Fibroblast of peridontal ligament (primary cell): Measurements from ENCODE around the gene MBD3L4.
A peak's percentile ranks its signal among the peaks of the same experiment; 100 is the strongest.
"Not testable (repeated sequence)": the region's sequence is repeated elsewhere in the genome, so short reads cannot be mapped to it uniquely, and the experiment has no call there.

Experiments used
- DNase-seq: peaks from one replicate; pipeline ENCODE4 v3.0.0-alpha.2; 2010; ENCODE audit errors: extremely low read depth

Gene MBD3L4

GRCh38 chr19:7049021-7049420 lies 9.0 kb upstream of the MBD3L4 start, which contains the start of gene MBD3L2:
Gene MBD3L2, plus strand, starts transcription at chr19:7049321. Its CDS starts 53 bp downstream, at chr19:7049374.
- DNase-seq: not testable (repeated sequence)

- not testable (repeated sequence) for DNase-seq
These were observed 1.6 kb upstream of the MBD3L4 start for GRCh38 chr19:7041563-7041962.

DNA sequence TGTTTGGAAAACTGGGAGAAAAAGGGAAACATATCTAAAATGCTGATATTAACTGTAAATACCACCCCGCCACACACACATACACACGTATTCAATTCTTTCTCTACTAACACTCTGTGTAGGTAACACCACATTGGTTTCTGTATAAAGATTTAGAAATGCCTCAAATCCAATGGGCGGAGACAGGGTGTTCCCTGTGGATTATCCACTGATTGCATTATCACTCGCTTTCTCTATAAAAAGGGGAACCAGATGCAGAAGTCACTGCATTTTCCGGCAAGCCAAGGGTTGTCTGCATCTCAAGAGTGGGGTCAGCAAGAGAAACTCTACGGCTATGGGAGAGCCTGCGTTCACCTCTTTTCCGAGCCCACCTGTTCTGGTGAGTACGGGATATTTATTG lies 9.7 kb downstream of the MBD3L4 start, which contains the start of gene MBD3L5:
TSS of gene MBD3L5 (plus strand) at position 301 of the 400 bp plus-strand sequence. CDS start at position 335, 34 bp downstream.
- not testable (repeated sequence) for DNase-seq

- not testable (repeated sequence) for DNase-seq
These were observed 11.2 kb downstream of the MBD3L4 start for GRCh38 chr19:7028790-7029189.

DNA sequence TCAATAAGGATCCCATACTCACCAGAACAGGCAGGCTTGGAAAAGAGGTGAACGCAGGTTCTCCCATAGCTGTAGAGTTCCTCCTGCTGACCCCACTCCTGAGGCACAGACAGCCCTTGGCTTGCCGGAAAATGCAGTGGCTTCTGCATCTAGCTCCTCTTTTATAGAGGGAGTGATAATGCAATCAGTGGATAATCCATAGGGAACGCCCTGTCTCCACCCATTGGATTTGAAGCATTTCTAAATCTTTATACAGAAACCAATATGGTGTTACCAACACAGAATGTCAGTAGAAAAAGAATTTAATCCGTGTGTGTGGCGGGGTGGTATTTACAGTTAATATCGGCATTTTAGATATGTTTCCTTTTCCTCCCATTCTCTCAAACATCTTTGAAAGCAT lies 18.6 kb downstream of the MBD3L4 start, which contains the start of gene MBD3L2B:
TSS of gene MBD3L2B (minus strand) at position 101 of the 400 bp plus-strand sequence. CDS start at position 67, 34 bp downstream.
- DNase-seq: not testable (repeated sequence)

DNA sequence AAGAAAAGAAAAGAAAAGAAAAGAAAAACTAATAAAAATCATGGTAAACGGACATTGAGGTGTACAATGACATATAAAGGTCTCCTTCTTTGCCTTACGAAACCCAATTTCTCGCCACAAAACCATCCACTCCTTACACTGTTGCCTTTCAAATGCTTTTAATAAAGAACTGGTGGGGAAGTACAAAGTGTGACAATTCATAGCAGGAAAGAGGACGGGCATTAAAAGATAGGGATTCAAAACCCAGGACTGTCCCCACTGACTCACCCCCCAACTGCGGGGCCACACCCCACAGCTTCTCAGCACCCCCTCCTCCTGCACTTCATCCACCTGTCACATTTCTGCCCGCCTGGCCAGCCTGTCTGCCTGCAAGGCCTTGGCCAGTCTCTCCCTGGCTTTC lies 21.2 kb downstream of the MBD3L4 start:
- no peak for DNase-seq

DNA sequence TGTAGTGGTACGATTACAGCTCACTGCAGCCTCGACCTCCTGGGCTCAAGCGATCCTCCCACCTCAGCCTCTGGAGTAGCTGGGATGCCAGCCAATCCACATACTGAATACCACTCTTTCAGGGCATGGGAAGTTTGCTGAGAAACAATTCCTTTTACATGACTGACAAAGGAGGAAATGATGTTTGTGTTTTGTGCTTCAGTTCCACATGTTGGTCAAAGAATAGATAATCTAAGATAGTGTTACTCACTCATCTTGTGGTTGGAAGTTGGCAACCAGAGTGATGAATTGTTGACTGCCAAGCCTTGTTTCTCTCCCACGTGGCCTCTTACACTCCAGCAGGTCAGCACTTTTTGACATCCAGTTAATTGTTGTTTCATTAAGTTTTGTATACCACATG lies 26.3 kb downstream of the MBD3L4 start:
- DNase-seq: no peak

DNA sequence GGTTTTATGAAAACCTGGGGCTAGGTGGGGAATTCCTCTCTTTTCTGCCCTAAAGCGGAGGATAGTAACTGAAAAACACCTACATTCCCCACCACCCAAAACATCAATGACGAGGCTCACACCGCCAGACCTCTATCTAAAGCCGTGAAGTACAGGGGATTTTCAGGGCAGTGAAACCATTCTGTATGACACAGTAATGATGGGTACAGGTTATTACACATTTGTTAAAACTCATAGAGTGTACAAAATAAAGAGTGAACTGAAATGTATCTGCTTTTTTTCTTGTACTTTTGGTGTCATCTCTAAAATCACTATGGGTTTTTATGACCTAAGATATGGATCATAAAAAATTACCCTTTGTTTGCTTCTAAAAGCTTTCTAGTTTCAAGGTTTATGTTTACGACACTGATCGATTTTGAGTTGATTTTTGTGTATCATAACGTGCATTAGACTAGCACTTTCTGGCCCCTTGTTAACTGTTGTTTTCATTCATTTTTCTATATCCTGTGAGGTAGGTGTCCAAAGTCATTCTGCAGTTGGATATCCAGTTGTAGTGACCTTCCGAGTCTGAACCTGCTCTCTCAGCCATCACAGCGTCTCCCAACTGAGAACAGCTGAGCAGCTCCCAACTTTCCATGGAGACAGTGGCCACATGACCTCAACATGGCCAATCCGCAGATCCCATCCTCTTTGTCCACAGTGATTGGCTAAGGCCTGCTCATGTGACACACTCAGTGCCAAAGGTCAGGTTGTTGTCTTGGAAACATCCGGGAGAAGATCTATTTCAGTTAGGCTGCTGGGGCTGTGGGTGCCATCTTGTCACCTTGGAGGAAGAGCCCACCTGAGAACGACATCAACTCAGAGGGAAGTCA lies 29.0 kb downstream of the MBD3L4 start:
- no peak for DNase-seq

DNA sequence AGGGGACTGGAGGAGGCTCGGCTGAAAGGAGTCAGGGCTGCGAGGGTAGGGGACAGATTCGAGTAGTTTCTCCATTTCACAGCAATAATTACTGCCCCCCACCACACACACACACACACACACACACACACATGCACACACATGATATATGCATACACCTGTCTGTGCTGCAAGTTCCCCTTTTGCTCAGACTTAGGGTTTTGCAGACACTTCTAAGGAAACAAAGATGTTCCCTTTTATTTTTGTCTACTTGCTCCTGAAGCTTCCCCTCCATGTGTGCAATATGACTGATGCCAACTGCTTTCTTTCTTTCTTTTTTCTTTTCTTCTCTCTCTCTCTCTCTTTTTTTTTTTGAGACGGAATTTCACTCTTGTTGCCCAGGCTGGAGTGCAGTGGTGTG lies 32.1 kb downstream of the MBD3L4 start:
- DNase-seq: no peak

DNA sequence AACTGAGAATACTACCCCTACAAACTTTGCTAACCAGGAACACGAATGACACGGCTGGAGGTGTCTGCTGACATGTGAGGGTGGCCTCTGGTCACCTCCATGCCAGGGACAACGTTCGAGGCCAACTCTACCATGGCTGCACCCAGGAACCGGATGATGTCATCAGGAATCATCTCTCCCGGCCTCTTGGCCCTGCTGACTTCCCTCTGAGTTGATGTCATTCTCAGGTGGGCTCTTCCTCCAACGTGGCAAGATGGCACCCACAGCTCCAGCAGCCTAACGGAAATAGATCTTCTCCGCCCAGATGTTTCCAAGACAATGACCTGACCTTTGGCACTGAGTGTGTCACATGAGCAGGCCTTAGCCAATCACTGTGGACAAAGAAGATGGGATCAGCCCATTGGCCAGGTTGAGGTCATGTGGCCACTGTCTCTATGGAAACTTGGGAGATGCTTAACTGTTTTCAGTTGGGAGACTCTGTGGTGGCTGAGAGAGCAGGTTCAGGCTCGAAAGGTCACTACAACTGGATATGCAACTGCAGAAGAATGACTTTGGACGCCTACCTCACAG lies 33.8 kb downstream of the MBD3L4 start:
- DNase-seq: no peak

- DNase-seq: peak; percentile 17
These were observed 35.6 kb downstream of the MBD3L4 start for GRCh38 chr19:7004313-7004931.

- DNase-seq: no peak
These were observed 39.2 kb downstream of the MBD3L4 start for GRCh38 chr19:7000816-7001215.

GRCh38 chr19:7000333-7000732 lies 39.6 kb downstream of the MBD3L4 start:
- no peak for DNase-seq

DNA sequence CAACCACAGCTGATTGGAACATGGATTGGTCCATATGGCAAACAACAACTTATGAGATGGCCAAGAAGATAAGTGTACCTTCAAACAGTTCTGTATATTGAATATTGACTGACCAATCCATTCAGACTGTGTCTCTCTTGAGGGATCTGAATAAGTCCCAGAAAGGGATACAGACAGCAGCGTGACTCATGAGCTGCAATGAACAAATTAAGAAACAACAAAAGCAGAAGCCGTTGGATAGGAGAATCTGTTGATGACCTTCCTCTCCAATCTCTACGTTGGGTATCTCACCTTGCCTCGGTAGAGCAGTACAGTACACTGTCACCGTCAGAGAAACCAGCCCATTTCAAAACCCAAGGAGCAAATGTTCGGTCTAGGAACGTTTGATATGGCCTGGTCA lies 40.0 kb downstream of the MBD3L4 start:
- DNase-seq: no peak

GRCh38 chr19:6997679-6998445 lies 42.1 kb downstream of the MBD3L4 start:
- DNase-seq: no peak

GRCh38 chr19:6996810-6997209 lies 43.2 kb downstream of the MBD3L4 start:
- DNase-seq: no peak

DNA sequence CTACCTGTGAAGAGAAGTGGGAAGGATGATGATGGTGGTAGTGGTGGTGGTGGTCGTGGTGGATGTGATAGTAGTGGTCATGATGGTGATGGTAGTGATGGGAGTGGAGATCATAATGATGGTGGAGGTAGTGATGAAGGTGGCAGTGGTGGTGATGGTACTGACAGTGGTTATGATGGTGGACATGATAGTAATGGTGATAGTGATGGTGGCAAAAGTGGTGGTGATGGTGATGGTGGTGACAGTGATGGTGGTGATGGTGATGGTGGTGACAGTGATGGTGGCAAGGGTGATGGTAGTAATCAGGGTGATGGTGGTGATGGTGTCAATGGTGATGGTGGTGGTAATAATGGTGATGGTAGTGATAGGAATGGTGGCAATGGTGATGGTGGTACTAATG lies 44.9 kb downstream of the MBD3L4 start:
- no peak for DNase-seq

- no peak for DNase-seq
These were observed 51.7 kb downstream of the MBD3L4 start for GRCh38 chr19:6988257-6988656.

DNA sequence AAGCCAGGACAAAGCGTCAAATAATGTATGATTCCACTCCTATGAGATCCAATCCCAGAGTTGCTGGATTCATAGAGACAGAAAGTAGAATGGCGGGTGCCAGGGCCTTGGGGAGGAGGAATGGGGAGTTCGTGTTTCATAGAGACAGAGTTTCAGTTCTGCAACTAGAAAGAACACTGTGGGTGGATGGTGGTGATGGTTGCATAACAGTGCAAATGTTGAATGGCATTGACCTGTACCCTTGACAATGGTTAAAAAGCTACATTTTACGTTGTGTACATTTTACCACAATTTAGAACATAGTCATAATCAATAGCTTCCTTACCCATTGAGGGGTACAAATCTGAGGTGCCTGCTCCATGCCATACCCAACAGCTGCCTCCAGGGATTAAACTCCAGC lies 52.1 kb downstream of the MBD3L4 start:
- no peak for DNase-seq
